H1 (cell line): Measurements from ENCODE around the gene PXDN. TPM values are rescaled to one million over a fixed set of nuclear protein-coding genes. Genes with fewer than 3 reads are reported as not detected.

Source experiments
- BRCA1 ChIP-seq: IDR thresholded peaks from 2 replicates; pipeline ENCODE4 v1.6.1; 2012; ENCODE audit warnings: low read depth, low read length, improper control_type of control experiment
- CHD1 ChIP-seq: IDR thresholded peaks from 2 replicates; pipeline ENCODE4 v1.6.1; 2012; ENCODE audit warnings: low read depth, low read length, improper control_type of control experiment
- CREB1 ChIP-seq: IDR thresholded peaks from 2 replicates; pipeline ENCODE4 v1.6.1; 2012; ENCODE audit warnings: inconsistent platforms
- PHF8 ChIP-seq: fragments of 200-600 bp; sonication (generic); conservative IDR thresholded peaks from 2 replicates; pipeline ENCODE4 v1.7.1; 2012; ENCODE audit warnings: low read depth, mild to moderate bottlenecking, inconsistent platforms, low read length, moderate library complexity
- RNF2 ChIP-seq: fragments of 200-900, 300-1000 bp; sonication (generic); IDR thresholded peaks from 2 replicates; pipeline ENCODE4 v1.7.1; 2016; ENCODE audit warnings: borderline replicate concordance, low read depth, mild to moderate bottlenecking, antibody characterized with exemption, low read length; ENCODE audit not compliant: poor library complexity, severe bottlenecking; ENCODE audit errors: missing control alignments
- ZNF274 ChIP-seq: IDR thresholded peaks from 2 replicates; pipeline ENCODE4 v1.7.0; 2012; ENCODE audit warnings: low read length, borderline replicate concordance; ENCODE audit errors: extremely low read depth
- polyA plus RNA-seq, 7 experiments: library from polyadenylated mRNA; depleted of rRNA in 3 of 7; stranded (reverse) in 5 of 7; unstranded in 2 of 7; fragments of >200 nt in 5 of 7; fragments of 200-250 nt in 2 of 7; gene quantifications; 1 replicate in 5 of 7; 2 replicates in 1 of 7; 4 replicates in 1 of 7; pipeline versions ENCODE4 v1.2.1 to v1.2.3, GENCODE V29; 2011 to 2013; ENCODE audit warnings: missing spikeins in 2 of 7, mixed read lengths in 2 of 7
- total RNA-seq: library from RNA; stranded (reverse); fragmentation: NEBNext Ultra II Directional; extraction: Animal tissue kit (Norgen Biotek cat#: 25700); gene quantifications from 2 replicates; pipeline ENCODE4 v1.2.1, GENCODE V29; 2021
- TF ChIP-seq, protein P1 (sequence below): IDR thresholded peaks from 2 replicates; pipeline ENCODE4 v1.6.1; 2012; ENCODE audit warnings: low read length, inconsistent platforms

PXDN gene
- total and polyA plus RNA-seq, 2 of the 8 experiments (the other 6 are each of a cell fraction or from before 2014, with no cell fraction given), result 104 to 141 TPM

DNA sequence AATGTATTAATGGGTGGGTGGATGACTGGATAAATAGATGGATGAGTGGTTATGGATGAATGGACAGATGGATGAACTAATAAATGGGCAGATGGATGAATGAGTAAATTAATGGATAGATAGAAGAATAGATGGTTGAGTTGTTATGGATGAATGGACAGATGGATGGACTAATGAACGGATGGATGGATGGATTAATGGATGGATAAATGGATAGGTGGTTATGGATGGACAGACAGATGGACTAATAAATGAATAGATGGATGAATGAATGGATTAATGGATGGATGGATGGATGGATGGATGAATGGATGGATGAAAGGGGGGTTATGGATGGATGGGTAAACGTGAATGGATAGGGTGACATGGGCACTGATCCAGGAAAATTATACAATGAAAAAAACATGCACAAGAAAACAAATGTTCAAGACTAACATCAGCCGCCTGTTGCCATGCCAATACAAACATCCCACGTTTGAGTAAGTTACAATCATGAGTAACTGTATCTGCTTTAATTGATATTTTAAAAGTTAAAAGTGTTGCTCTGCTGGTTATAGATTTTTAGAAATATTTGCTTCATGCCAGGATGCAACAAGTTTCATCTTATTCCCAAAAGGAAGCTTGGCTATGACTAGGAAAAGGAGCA, 20.8 kb downstream of the PXDN start (continued):
- TF ChIP-seq ZNF274 (no peak), PHF8 (no peak), CHD1 (no peak), CREB1 (no peak), BRCA1 (no peak), RNF2 (no peak)
- TF ChIP-seq, protein P1, sequence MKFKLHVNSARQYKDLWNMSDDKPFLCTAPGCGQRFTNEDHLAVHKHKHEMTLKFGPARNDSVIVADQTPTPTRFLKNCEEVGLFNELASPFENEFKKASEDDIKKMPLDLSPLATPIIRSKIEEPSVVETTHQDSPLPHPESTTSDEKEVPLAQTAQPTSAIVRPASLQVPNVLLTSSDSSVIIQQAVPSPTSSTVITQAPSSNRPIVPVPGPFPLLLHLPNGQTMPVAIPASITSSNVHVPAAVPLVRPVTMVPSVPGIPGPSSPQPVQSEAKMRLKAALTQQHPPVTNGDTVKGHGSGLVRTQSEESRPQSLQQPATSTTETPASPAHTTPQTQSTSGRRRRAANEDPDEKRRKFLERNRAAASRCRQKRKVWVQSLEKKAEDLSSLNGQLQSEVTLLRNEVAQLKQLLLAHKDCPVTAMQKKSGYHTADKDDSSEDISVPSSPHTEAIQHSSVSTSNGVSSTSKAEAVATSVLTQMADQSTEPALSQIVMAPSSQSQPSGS, result no peak
- TF ChIP-seq, all 59 proteins: peak for 0
